Measurements from ENCODE around the gene CD14.

DNA sequence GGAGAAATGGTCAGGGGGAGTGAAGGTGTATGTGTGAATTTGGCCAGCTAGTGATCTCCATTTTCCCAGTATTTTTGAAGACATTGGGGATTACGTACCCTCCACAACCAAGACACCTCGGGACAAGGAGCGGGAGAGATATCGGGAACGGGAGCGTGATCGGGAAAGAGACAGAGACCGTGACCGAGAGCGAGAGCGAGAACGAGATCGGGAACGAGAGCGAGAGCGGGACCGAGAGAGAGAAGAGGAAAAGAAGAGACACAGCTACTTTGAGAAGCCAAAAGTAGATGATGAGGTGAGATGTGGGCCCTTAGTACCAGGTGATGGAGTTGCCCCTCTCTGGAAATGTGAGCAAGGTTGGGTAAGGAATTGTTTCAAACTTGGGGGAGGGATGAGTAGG lies 25.9 kb upstream of the CD14 start:
- TF ChIP-seq POLR2AphosphoS5 (IDR thresholded peaks at IDR 0.05; ENCODE audit: borderline replicate concordance, low read depth, low read length) (no peak), EZH2 (IDR thresholded peaks at IDR 0.05) (no peak)

Measured in SK-N-MC (cell line).